HL-60 (cell line): ENCODE data around the gene CYTH4.

Experiments
- CTCF ChIP-seq: IDR thresholded peaks from one replicate; pipeline ENCODE4 v1.5.1; 2011; ENCODE audit warnings: low read length, control low read depth, inconsistent platforms; ENCODE audit not compliant: insufficient read depth
- POLR2AphosphoS5 ChIP-seq: IDR thresholded peaks from 2 replicates; pipeline ENCODE4 v1.6.1; 2012; ENCODE audit warnings: low read depth
- REST ChIP-seq: IDR thresholded peaks from 2 replicates; pipeline ENCODE4 v1.6.1; 2012; ENCODE audit warnings: low read depth; ENCODE audit not compliant: insufficient replicate concordance

DNA sequence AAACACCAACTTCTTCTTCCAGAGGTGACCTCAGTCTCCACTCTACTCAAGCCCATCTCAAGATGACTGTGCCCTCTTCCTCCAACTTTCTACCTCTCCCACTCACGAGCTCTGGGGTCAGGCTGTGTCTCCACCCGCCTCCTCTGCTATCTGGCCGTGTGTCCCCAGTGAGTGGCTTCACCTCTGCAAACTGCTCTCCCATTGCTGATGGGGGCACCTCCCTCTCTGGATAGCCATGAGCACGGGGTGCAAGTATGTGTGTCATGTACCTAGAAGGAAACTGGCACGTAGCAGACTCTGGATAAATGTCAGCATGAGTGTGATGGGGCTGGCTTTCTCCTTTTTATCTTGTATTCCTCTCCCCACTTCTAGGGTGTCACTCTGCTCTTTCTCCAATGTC lies 20.0 kb upstream of the CYTH4 start:
- TF ChIP-seq REST (no peak), CTCF (no peak), POLR2AphosphoS5 (no peak)
